HEK293T (cell line): ENCODE data around the gene FHOD3.

ENCODE experiments used
- BHLHE40 ChIP-seq: fragments of 450-650 bp; IDR thresholded peaks from 2 replicates; pipeline ENCODE4 v1.6.1; 2016; ENCODE audit warnings: mild to moderate bottlenecking, moderate library complexity, borderline replicate concordance
- CTBP1 ChIP-seq: fragments of 450-650 bp; IDR thresholded peaks from 2 replicates; pipeline ENCODE4 v1.6.1; 2016; ENCODE audit warnings: borderline replicate concordance
- ELF4 ChIP-seq: fragments of 450-650 bp; IDR thresholded peaks from 2 replicates; pipeline ENCODE4 v1.6.1; 2017; ENCODE audit warnings: antibody characterized with exemption
- FOXK2 ChIP-seq: fragments of 450-650 bp; IDR thresholded peaks from 2 replicates; pipeline ENCODE4 v1.6.1; 2016; ENCODE audit warnings: mild to moderate bottlenecking
- FOXM1 ChIP-seq: fragments of 450-650 bp; IDR thresholded peaks from 2 replicates; pipeline ENCODE4 v1.6.1; 2017; ENCODE audit warnings: mild to moderate bottlenecking, borderline replicate concordance
- LEF1 ChIP-seq: fragments of 450-650 bp; IDR thresholded peaks from 2 replicates; pipeline ENCODE4 v1.6.1; 2017; ENCODE audit warnings: mild to moderate bottlenecking, borderline replicate concordance
- NFRKB ChIP-seq: fragments of 450-650 bp; IDR thresholded peaks from 2 replicates; pipeline ENCODE4 v1.6.1; 2016; ENCODE audit warnings: mild to moderate bottlenecking, moderate library complexity
- PKNOX1 ChIP-seq: fragments of 450-650 bp; IDR thresholded peaks from 2 replicates; pipeline ENCODE4 v1.6.1; 2016
- SP1 ChIP-seq: fragments of 450-650 bp; IDR thresholded peaks from 2 replicates; pipeline ENCODE4 v1.6.1; 2017
- SUZ12 ChIP-seq: fragments of 450-650 bp; IDR thresholded peaks from 2 replicates; pipeline ENCODE4 v1.6.1; 2016; ENCODE audit warnings: mild to moderate bottlenecking
- TARDBP ChIP-seq: fragments of 450-650 bp; IDR thresholded peaks from 2 replicates; pipeline ENCODE4 v1.6.1; 2016
- ZNF384 ChIP-seq: fragments of 450-650 bp; IDR thresholded peaks from 2 replicates; pipeline ENCODE4 v1.6.1; 2016

- no peak for TF ChIP-seq FOXM1
- no peak for TF ChIP-seq NFRKB
- no peak for TF ChIP-seq SUZ12
- TF ChIP-seq CTBP1, result no peak
- no peak for TF ChIP-seq SP1
- TF ChIP-seq TARDBP, result no peak
- TF ChIP-seq BHLHE40, result no peak
- TF ChIP-seq PKNOX1, result no peak
- no peak for TF ChIP-seq ELF4
- TF ChIP-seq ZNF384, result no peak
- TF ChIP-seq LEF1, result no peak
- no peak for TF ChIP-seq FOXK2
Measured at GRCh38 chr18:36782710-36783109, 485.2 kb downstream of the FHOD3 start.
